ENCODE measurements around the gene MUS81.
A peak's percentile ranks its signal among the peaks of the same experiment; 100 is the strongest.

Gene MUS81

DNA sequence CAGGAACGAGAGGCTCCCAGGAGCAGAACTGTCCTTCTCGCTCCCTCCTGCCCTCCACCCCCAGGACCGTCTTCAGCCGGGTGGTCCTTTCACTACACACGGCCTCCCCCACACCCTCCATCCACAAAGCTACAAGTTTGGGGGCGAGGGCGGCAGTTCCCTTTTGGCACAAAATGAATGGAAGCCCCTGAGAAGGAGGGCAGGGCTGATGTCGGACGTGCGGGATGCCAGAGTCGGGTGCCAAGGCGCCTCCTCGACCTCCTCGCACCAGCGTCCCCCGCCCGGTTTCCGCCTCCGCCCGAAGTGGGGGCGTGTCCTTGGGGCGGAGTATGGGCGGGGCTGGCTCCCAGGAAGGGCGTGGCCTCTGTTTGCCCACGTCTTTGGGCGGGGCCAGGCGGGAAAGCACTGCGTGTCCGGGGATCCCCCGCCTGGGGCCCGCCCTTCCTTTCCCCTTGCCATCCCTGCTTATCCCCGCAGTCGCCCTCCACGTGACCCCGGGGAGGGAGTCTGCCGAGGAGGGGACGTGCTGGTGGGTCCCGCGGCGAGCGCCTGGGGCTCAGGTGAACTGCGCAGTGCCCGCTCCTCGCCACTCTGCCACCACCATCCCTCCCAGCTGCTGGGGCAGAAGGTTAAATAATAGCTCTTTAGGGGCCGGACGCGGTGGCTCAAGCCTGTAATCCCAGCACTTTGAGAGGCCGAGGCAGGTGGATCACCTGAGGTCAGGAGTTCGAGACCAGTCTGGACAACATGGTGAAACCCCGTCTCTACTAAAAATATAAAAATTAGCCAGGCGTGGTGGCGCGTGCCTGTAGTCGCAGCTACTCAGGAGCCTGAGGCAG, 13.3 kb downstream of the MUS81 start:
- DNase-seq: peak; percentile 97

- no peak for DNase-seq
Observed at GRCh38 chr11:65879617-65880016, 19.4 kb downstream of the MUS81 start, which contains the start of gene CTSW. Gene CTSW, plus strand, starts transcription at chr11:65879837. Its CDS starts 18 bp downstream, at chr11:65879855.

DNA sequence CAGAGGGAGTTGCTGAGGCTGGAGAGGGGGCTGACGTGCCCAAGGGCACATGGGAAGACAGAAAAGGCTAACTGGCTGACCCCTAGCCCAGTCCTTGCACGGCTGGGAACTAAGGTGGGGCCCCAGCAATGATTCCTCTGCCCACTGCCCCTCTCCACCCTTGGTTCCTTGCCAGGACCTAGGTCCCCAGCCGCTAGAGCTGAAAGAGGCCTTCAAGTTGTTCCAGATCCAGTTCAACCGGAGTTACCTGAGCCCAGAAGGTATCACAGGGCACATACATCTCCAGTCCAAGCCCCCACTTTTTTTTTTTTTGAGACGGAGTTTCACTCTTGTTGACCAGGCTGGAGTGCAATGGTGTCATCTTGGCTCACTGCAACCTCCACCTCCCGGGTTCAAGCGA, 19.8 kb downstream of the MUS81 start:
- no peak for DNase-seq

DNA sequence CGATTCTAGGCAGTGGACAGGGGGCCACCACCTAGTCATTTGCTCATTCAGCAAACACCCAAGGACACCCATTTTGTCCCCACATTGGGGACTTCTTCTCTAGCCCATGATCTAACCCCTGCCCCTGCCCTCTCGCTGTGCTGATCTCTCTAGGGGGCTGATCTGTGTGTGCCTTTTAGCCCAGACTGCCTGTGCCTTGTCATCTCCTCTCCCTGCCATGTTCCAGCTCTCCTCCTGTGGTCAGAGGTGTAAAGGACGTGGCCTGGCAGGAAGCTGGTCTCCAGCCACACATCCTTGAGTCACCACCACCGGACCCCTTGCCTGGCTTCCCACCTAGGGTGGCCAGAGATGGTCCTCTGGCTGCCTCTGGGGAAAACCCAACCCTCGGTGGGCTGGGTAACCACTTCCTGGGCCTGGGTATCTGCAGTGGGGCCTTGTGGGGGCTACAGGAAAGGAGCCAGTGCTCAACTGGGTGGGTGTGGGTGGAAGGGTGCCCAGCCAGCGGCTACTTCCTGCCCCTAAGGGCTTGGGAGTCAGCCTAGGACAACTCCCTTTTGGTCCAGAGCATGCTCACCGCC, 20.7 kb downstream of the MUS81 start:
- no peak for DNase-seq

GRCh38 chr11:65882120-65883057, 22.2 kb downstream of the MUS81 start:
- no peak for DNase-seq

DNA sequence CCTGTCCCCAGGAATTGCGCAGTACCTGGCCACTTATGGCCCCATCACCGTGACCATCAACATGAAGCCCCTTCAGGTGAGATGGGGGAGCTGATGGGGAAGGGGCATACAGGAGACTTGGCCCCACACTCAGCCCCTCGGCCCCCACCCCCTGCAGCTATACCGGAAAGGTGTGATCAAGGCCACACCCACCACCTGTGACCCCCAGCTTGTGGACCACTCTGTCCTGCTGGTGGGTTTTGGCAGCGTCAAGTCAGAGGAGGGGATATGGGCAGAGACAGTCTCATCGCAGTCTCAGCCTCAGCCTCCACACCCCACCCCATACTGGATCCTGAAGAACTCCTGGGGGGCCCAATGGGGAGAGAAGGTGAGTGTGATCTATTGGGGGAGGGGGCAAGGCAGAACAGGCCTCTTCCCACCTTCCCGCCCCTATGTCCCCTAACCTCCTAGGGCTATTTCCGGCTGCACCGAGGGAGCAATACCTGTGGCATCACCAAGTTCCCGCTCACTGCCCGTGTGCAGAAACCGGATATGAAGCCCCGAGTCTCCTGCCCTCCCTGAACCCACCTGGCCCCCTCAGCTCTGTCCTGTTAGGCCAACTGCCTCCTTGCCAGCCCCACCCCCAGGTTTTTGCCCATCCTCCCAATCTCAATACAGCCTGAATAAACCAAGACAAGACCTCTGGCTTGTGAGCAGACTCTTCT, 23.0 kb downstream of the MUS81 start:
- DNase-seq: no peak

DNA sequence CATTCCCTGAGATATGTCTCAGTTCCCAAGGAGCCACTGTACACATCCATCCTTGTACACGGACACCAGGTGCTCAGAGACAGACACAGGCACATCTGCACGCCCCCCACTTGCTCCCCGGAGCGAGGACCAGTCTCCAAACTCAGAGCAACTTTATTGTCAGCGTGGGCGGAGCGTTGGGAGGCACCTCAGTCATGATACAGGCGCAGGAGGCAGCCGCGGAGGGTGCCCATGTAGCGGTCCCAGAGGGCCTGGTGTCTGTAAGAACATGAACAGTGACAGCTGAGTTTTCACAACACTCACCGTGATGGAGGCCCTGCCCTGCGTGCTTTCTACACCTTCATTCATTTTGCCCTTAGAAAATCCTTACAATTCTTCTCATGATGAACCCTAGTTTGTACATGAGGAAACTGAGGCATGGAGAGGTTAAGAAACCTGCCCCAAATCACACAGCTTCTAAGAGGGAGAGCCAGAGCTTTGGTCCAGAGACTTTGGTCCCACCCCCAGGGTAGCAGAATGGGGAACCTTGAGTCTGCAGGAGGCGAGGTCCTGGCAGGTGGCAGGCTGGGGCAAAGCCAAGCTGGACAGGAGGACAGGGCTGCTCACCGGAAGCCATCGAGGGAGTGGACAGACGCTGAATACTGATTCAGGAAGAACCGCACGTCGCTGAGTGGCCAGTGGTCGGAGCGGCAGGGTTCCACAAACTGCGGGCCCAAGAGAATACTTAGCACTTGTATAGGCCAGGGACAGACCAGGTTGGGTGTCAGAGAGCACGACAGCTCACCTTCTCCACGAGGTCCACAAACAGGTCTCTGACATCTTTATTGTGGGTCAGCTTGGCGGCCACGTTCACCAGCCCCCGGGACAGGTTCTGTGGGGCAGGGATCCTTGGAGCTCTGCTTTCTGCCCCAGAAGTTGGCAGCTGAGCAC, 23.8 kb downstream of the MUS81 start:
- DNase-seq: no peak

GRCh38 chr11:65884716-65885092, 24.5 kb downstream of the MUS81 start:
- DNase-seq: peak; percentile 80

DNA sequence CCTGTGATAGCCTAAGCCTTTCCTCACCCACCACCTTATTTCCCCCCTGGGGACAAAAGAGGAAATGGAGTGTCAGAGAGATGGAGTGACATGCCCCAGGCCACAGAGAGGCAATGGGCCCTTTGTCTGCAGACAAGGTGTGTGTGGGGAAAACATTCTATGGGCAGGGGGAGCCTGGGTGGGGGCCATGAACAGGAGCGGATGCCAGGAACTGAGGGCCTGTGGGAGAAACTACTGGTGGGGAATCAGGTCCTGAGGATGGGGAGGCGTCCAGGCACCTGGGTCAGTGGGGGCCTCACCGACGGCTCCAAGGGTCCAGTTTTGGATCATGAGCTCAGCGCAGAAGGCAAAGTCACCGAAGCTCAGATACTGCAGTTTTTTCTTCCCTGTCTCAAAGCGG, 25.0 kb downstream of the MUS81 start:
- no peak for DNase-seq

DNA sequence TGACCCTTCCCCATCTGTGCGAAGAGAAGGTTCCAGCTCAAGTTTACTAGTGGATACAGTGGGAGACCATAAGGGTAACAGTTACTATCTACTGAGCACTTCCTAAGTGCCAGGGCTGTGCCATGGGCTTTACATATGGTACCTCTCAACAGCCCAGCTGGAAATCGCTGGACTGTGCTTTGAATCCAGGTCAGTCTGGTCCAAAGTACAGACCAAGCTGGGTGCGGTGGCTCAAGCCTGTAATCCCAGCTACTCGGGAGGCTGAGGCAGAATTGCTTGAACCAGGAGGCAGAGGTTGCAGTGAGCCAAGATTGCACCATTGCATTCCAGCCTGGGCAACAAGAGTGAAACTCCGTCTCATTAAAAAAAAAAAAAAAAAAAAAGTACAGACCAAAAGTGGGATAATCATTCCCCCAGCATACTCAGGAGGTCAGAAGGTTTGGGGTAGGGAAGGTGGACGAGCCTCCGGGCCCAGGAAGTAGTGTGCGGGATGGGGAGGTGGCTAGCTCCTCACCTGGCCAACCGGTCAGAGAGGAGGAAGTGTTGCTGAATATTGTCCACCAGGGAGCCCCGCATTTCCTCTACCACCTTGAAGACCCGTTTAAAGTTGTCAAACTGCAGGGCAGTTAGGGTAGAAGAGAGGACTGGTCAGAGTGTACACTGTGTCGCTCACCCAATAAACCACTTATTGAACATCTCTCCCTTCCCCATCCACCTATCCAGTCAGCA, 25.7 kb downstream of the MUS81 start:
- DNase-seq: no peak

GRCh38 chr11:65886826-65887722, 26.8 kb downstream of the MUS81 start:
- DNase-seq: no peak

DNA sequence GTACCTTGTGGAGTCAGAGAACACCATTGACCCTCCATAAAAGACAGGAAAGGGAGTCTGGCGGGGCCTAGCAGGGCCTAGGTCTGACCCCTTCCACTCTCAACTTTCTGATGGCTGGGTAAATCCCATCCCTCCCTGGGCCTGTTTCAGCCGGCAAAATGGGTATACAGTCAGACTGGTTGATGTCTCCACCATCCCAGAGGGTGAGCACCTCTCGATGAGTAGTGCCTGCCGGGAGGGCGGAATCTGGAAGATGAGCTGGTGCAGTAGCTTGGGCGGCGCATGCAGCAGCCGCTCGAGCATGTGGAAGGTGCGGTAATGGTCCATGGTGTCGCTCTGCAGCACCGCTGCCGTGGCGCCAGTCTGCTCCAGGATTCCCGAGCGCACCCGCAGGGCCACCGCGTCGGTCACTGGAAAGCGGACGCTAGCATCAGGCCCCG, 27.5 kb downstream of the MUS81 start:
- DNase-seq: no peak

DNA sequence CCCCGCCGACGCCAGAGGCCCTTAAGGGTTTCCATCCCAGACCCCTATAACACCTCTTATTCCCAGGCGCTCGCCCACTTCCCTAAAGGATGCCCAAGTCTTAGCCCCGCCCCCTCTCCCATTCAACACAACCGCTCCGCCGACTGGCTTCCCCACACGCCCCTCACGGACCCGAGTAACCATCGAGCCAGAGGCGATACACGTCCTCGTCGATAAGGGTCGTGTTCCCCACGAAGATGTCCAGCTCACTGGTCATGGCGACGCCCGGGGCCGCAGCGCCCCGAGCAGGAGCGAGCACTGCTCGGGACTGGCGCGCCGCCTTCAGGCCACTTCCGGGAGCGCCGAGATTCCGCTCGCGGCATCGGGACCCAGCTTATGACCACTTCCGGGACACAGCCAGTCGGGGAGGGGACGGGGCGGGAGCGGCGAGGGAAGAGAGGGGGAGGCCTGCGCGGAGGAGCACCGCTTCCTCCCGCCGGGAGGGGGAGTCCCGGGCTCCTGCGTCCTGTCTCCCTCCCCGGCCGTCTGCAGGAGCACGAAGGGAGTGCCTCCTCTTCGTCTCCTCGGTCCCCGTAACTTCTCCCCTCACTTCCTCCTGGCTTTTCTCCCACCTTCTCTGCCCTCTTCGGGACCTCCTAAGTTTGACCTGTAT, 28.1 kb downstream of the MUS81 start, which contains the start of gene FIBP:
Gene FIBP, minus strand, starts transcription at position 309 of the 652 bp plus-strand sequence. Its CDS starts 53 bp downstream, at position 256.
- peak; percentile 95 for DNase-seq

GRCh38 chr11:65890324-65891218, 30.3 kb downstream of the MUS81 start, which contains the start of gene CCDC85B:
Gene CCDC85B, plus strand, starts transcription at chr11:65890673. Its CDS starts 111 bp downstream, at chr11:65890784.
- DNase-seq: peak; percentile 98

DNA sequence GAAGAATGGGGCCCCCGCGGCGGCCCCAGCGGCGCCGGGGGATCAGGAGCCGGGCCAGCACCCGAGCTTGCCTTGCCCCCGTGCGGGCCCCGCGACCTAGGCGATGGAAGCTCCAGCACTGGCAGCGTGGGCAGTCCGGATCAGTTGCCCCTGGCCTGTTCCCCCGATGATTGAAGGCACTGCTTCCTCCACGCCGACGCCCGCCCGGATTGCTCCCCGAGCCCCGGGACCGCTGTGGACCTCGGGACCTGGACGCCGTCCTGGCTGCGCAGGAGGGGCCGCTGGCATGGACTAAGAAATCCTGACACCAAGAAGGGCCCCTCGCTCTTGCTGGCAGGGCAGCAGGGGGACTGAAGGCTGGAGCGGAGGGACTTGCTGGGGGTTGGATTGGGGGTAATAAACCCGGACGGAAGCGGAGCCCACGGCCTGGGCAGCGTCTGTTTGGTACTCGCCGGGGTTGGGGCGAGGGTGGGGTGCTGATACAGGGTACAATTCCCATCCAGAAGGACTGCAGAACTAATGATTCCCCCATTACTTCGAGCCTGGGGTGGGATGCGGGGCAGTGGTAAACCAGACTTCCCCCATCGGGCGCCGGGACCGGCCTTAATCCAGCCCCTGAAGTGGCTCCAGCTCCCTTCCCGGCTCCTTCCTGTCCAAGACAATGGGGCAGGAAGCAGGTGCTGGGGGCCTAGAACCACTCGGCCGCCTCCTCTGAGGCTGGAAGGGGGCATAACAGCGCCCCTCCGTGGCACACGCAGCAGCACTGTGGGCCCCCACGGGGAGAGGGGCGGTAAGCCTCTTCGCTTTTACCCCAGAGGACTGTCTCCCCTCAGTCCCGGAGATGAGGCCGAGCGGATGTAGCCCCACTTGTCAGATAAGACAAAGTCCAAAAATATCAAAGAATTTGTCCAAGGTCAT, 31.2 kb downstream of the MUS81 start:
- DNase-seq: no peak

- peak; percentile 34 for DNase-seq
Observed at GRCh38 chr11:65892137-65892540, 31.9 kb downstream of the MUS81 start.
